ENCODE results near the gene SLC4A1.

Gene SLC4A1

GRCh38 chr17:44203731-44204440 lies 64.0 kb downstream of the SLC4A1 start:
- DNase-seq: peak; percentile 21 to 59

GRCh38 chr17:44202756-44203155 lies 65.2 kb downstream of the SLC4A1 start:
- no peak for DNase-seq

GRCh38 chr17:44200478-44201155 lies 67.3 kb downstream of the SLC4A1 start:
- peak; percentile 65 to 81 for DNase-seq

GRCh38 chr17:44199553-44200477 lies 68.1 kb downstream of the SLC4A1 start, which contains the start of gene ATXN7L3:
Gene ATXN7L3 (minus strand): TSS chr17:44199884. CDS start chr17:44198070, 1,814 bp downstream.
- peak; percentile 98 for DNase-seq

DNA sequence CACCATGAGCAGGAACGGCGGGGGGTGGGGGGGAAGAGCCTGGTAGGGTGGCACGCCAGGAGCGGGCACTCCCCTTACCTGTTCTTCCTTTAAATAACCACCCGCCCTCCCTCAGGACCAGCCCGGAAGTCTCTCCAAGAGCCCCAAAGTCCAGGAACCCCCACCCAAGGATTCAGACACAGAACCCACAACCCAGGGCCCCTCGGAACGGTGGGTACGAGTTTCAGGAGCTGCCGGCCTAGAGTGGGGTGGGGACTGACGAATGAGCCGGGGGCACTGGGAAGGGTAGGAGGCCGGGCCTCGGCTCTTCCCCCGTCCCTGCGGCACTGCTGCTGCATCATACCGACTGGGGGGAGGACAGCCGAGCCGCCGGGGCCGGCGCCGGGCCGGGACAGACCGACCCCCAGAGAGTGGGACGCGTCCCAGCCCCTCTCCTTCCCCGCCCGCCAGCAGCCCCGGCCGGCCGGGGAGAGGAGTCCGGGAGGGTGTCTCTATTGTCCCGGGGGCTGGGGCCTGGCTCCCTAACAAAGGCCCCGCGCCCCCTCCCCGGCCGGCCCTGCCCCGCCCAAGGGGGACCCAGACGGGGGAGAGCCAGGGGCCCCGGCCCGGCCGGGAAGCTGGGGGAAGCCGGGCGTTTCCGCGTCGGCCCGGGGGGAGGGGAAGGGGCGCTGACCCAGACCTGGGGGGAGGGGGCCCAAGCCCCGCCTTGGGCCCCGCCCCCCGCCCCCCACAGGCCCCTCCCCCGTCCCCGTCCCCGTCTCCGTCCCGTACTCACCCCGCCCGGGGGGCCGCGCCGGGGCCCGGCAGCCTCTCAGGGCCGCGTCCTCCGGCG lies 69.0 kb downstream of the SLC4A1 start:
- DNase-seq: peak in 1 of 2 experiments; percentile 60

Data from NCI-H524 (cell line).